HG03097 (cell line): ENCODE data around the gene BIRC5.
"Not testable (repeated sequence)": the region's sequence is repeated elsewhere in the genome, so short reads cannot be mapped to it uniquely, and the experiment has no call there.

ENCODE experiments used
- ATAC-seq: cut with Tn5 transposase; IDR thresholded peaks from one replicate; pipeline ENCODE4 v1.9.1; 2021; ENCODE audit not compliant: unreplicated experiment, low FRiP score

The BIRC5 gene

DNA sequence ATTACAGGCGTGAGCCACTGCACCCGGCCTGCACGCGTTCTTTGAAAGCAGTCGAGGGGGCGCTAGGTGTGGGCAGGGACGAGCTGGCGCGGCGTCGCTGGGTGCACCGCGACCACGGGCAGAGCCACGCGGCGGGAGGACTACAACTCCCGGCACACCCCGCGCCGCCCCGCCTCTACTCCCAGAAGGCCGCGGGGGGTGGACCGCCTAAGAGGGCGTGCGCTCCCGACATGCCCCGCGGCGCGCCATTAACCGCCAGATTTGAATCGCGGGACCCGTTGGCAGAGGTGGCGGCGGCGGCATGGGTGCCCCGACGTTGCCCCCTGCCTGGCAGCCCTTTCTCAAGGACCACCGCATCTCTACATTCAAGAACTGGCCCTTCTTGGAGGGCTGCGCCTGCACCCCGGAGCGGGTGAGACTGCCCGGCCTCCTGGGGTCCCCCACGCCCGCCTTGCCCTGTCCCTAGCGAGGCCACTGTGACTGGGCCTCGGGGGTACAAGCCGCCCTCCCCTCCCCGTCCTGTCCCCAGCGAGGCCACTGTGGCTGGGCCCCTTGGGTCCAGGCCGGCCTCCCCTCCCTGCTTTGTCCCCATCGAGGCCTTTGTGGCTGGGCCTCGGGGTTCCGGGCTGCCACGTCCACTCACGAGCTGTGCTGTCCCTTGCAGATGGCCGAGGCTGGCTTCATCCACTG lies at the start of gene BIRC5:
Gene BIRC5 (plus strand): TSS at position 238 of the 690 bp plus-strand sequence. CDS start 64 bp downstream, at position 302.
- peak; percentile 90 for ATAC-seq

DNA sequence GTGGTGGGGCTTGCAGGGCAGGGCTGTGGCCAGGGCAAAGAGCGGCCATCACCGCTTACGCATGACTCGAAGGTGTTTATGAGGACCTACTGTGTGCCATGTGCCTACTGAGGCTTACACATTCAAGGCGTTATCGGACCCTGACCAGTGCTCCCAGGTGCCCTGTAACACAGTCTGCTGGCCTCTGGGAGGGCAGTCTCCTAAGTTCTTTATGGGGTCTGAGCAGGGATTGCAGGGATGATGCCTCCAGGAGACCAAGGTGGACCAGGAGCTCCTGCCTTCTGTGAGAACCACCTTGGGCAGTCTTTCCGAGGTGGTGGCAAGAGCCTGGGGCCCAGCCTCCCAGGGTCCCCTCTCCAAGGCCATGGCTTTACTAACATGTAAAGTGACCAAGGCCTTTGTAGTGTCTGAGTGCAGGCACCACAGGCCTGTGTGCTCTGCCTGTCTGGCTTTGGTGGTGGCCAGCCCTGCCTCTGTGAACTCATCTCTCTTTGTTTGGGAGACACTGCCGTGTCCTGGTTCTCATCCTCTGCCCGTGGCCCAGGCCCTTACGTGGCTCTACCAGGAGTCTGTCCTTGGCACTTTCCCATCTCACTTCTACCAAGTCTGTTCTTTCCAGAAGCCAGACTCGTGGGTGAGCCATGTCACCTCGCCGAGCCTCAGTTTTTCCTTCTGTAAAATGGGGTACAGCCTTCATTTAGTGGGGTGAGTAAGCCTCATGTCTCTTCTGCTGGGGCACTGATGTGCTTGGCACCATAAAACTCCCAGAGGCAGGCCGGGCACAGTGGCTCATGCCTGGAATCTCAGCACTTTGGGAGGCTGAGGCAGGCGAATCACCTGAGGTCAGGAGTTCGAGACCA lies 49.1 kb upstream of the BIRC5 start:
- ATAC-seq = no peak

DNA sequence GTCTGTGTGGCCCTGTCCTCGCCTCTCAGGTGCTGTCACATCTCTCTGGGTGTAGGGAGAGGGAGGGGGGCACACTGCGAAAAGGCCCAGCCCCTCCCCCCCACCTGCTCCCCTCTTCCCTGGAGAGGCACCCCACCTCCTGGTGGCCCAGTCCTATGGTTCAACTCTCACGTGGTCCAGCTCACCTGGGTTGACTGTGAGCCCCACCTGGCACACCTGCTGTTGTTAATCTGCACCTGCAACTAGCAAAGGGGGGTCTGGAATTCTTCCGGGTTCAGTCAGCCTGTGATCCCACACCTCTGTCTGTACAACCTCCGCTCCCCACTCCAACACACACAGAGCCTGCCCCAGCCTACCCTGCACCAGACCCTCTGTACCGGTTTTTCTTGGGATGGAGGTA lies 47.6 kb upstream of the BIRC5 start:
- ATAC-seq = no peak

DNA sequence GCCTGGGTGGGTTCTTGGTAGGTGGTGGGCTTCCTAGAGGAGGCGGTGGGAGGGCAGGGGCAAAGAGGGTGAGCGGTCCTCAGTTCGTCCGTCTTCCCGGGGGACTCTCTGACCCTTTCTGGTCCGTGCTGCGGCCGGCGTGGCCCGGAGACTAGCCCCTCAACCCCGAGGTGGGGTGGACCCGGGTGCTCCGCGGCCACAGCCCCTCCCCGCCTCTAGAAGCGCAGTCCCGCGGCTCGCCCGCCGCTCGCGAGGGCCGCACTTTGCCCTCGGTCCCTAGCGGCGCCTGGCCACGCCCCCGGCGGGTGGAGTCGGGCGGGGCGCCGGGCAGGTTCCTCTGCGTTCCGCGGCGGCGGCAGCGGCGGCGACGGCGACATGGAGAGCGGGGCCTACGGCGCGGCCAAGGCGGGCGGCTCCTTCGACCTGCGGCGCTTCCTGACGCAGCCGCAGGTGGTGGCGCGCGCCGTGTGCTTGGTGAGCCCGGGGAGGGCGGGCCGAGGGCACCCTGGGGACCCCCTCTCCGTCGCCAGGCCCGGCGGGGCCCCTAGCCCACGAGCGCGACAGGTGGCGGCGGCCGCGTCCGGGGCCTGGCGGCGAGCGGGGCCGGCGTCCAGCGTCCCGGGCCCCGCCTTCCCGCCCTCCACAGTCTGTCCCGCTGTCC lies 45.7 kb upstream of the BIRC5 start, which contains the start of gene SYNGR2:
Gene SYNGR2 (plus strand): TSS at position 340 of the 661 bp plus-strand sequence. CDS start 36 bp downstream, at position 376.
- peak; percentile 42 for ATAC-seq

DNA sequence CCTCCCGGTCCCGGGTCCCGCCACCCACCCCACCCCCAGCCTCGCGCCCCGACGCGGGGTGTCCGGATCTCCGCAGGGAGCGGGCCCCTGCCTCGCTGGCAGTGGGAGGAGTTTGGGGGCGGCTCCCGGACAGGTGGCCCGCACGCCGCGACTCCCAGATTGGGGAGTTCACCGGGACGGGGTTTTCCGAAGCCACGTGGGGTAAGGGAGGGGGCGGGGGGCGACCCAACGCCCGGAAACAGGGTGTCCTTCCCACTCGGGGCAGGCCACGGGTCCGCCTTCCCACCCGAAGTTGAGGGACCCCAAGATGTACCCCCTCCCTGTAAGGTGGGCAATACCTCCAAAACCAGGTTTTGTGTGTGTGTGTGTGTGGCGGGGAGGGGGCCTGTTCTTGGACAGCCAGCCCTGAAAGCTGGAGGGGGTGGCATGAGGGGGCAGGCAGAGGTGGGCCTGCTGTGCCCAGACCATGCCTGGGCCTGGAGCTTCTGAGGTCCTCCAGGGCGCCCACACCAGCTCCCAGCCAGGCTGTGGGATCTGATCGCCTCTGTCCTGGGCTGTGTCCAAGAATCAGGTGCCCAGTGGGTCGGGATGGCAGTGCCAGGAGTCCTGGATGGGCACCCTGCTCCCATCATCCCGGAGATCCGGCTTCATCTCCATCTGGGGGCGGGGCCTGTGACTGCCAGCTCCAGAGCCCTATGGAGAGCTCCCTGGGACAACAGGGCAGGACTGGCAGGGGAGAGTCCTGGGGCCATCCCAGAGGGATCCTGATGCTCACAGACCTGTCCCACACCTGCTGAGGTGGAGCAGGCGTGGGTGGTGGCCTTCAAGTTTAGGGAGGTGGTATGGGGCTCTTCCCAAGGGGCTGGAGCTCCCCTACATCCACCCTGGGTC lies 44.9 kb upstream of the BIRC5 start:
- ATAC-seq = peak; percentile 11

DNA sequence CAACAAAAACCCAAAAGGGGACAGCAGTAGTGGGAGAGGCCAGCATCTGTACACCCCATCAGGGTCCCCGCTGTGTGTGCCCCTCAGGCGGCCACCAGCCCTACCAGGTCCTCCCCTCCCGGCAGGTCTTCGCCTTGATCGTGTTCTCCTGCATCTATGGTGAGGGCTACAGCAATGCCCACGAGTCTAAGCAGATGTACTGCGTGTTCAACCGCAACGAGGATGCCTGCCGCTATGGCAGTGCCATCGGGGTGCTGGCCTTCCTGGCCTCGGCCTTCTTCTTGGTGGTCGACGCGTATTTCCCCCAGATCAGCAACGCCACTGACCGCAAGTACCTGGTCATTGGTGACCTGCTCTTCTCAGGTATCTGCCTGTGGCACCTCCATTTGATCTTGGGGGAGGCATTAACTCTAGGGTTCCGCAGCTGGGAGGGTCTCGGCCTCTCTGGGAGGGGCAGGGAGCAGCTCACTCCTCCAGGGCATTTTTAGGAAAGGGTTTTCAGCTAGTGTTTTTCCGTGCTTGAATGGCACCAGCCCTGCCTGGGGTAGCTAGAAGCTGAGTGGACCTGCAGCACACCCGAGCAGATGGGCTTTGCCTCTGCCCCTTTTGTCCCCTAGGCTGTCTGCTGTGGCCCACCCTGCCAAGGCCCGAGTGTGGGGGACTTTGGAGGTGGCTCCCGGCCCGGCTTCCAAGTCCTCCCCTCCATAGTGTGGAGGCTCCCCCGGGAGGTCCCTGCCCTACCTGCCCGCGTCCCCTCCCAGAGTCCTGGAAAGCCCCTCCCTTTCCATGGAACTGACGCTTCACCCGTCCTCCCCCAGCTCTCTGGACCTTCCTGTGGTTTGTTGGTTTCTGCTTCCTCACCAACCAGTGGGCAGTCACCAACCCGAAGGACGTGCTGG lies 43.1 kb upstream of the BIRC5 start:
- ATAC-seq = no peak

DNA sequence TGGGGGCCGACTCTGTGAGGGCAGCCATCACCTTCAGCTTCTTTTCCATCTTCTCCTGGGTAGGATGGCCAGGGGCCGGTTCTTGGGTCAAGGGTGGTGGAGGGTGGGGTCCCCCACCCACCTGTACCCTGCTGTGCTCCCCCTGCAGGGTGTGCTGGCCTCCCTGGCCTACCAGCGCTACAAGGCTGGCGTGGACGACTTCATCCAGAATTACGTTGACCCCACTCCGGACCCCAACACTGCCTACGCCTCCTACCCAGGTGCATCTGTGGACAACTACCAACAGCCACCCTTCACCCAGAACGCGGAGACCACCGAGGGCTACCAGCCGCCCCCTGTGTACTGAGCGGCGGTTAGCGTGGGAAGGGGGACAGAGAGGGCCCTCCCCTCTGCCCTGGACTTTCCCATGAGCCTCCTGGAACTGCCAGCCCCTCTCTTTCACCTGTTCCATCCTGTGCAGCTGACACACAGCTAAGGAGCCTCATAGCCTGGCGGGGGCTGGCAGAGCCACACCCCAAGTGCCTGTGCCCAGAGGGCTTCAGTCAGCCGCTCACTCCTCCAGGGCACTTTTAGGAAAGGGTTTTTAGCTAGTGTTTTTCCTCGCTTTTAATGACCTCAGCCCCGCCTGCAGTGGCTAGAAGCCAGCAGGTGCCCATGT lies 42.3 kb upstream of the BIRC5 start:
- ATAC-seq = not testable (repeated sequence)

DNA sequence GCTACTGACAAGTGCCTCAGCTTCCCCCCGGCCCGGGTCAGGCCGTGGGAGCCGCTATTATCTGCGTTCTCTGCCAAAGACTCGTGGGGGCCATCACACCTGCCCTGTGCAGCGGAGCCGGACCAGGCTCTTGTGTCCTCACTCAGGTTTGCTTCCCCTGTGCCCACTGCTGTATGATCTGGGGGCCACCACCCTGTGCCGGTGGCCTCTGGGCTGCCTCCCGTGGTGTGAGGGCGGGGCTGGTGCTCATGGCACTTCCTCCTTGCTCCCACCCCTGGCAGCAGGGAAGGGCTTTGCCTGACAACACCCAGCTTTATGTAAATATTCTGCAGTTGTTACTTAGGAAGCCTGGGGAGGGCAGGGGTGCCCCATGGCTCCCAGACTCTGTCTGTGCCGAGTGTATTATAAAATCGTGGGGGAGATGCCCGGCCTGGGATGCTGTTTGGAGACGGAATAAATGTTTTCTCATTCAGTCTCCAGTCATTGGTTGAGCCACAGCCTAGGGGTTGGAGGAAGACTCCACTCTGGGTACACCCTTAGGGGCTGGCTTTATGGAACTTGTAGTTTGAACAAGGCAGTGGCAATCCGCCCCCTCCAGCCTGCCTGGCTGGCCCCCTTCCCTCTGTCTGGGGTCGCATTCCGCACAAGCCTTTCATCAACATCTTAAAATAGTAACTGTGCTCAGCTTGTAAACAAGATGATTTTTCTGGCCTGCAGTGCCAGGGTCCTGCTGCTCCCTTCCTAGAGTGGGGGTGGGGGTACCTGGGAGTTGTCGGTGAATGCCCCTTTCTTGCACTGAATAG lies 41.6 kb upstream of the BIRC5 start:
- no peak for ATAC-seq

DNA sequence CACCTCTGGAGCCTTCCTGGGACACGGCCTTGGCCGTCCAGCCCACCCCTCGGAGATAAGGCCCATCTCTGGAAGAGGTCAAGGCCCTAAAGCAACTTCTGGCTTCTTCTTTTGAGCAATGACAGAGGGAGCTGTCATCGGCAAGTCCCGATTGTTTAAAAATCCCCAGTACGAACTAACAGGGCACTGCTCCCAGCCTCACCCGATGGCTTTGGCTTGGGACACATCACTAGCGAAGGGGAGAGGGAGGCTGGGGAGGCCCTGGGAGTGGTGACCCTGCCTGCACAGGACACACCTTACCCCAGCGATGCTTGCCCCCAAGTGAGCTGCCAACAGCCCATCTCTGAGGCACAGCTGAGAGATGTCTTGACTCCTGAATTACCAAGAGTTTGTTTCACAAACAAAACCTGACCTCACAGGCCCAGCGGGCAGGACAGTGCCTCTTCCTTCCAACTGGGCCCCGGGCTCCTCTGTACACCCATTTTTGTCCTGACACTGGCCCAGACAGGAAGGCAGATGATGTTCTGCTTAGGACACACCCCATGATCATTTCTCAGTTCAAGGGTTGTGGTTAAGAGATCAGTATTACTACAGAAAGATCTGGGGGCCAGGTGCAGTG lies 40.8 kb upstream of the BIRC5 start:
- no peak for ATAC-seq

DNA sequence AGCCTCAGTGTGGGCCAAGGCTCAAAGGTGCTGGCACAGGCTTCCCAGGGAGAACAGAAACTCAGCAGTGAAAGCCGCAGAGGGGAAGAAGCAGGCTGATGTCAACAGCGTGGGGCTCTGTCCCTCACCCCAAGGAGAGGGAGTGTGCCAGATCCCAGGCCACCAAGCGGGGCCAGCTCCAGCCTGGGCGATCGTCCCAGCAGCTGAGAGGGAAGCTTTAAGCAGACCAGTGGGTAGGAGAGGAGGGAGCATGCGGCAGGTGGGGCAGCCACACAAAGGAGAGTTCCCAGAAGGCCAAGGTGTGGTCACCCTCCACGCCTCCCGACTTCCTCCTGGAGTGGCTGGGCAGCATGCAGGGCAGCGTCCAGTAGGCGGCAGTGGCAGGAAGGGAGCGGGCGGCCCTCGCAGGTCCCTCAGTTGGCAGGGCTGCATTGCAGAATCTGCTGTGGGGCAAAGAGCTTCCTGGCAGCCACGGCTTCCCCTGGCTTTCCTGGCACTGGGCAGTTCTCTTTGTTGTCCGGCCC lies 39.6 kb upstream of the BIRC5 start:
- no peak for ATAC-seq

DNA sequence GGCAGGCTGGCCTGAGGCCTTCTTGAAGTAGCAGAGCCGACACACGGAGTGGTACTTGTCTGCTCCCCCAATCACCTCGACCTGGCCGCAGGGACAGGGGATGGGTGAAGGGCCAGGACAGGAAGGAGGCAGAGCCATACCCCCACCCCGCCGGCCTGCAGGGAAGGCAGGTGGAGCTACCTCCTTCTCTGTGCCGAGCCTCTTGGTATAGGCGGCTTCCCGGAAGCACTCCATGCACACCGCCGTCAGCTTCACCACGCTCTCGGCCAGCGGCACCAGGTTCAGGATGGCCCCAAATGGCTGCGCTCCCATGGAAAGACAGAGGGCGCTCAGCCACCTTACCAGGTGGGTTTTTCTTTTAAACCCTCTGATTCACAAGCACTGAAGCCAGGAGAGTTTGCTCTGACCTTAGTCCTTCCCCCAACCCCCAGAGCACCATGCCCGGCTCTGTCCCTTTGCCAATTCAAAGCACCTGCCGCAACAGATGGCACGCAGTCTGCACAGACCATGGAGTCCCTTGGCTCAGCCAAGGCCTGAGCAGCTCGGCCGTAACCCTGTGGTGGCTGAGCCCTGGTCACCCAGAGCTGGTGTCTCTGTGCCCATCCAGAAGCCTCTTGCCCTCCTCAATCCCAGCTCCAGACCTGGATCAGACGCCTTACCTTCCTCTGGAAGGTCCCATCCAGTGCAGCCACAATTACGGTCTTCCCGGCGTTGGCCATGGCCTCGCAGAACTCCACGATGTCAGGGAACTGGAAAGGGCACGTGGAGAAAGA lies 39.0 kb upstream of the BIRC5 start:
- ATAC-seq = no peak

DNA sequence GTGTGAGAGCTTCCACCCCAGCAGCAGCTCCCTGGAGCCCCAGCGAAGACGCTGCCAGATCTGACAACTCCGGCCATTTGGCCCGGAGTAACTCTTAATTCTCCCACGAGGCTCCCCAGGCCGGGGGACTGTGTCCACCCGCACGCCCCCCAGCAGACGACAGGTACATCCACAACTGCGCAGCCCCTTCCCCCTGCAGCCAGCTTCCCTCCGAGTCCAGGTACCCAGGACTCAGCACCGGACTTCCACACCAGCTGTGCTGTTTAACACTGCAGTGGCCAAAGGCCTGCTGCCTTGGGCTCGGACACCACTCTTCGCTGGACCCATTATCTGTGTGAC lies 38.4 kb upstream of the BIRC5 start:
- no peak for ATAC-seq

DNA sequence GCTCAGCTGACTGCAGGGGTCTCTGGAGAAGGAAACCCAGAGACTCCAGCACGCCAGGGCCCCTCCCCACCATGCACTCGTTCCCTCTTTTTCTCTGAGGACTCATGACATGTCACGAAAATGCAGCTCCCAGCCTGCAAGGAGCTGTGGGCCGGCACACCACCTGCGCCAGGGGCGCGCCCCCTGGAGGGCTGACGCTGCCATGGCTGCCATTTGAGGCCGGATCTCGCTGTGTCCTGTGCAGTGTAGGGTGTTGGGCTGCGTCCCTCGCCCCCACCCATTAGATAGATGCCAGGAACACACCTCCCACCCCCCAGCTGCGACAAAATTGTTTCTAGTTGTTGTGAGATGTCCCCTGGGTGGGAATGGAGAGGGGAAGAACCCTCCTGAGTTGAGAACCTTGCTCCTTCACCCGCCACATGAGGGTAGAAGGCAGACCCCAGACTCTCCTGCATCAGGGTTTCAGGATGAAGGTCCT lies 37.5 kb upstream of the BIRC5 start:
- peak; percentile 35 for ATAC-seq

DNA sequence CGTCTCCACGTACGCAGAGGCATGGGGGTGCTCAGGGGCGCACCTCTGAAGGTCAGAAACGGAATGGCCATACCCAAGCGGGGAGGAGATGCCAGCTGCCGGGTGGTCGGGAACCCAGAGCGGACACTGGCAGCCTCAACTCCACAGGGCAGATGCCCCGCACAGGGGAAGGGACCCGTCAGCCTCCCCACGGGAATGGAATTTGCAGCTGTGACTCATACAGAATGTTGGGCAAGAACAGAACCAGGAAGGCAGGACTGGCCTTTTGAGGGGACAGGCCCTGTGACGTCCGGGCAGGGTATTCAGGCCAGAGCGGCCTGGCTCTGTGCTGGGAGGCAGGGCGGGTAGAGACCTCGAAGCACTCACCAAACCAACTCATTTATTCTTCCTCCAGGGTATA lies 34.7 kb upstream of the BIRC5 start:
- no peak for ATAC-seq

DNA sequence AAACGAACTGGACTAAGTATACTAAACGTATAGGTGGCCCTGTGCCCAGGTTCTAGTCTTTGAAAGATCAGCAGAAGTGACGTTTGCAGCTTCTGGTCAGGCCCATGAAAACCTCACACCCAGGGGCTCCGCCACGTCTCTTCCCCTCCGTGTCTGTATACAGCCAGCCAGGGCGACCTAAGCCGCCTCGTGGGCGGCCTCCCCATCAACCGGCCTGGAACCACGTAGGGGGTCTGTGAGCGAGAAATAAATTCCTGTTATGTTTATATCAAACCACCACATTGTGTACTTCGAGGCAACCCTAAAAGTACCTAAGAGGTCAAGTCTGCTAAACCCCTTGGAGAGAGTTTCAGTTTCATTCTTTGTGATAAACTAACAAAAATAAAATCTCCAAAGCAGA lies 34.0 kb upstream of the BIRC5 start:
- ATAC-seq = no peak

DNA sequence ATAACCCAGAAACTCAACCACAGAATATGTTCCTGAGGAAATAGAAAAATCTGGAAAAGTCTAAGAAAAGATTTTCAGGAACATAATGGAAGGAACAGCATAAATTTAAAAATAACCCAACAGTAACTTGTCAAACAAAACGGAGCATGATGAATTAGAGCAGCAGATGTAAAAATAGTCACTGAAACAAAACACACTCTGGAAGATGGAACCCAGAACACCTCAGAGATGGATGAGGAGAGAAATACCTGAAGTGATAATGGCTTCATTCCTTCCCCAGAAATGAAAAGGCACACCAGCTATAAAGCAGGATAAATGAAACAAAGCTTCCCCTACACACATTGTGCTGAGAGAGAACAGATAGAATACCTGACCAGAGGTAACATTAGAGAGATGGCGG lies 33.5 kb upstream of the BIRC5 start:
- ATAC-seq = no peak

DNA sequence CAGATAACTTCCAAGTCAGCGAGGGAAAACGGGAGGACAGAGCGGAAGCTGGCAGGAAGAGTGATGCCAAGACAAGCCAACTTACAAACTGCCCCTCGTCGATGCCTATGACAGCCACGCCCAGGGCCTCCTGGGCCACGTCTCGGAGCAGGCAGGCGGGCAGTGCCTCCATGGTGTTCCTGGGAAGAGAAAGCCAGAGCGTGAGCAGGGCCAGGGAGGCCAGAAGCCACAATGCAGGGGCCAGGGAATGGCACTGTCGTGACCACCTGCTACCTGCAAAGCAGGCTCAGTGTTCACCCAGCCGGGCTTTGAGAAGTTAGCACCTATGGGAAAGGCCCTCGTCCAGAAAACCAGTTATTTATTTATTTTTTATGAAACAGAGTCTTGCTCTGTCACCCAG lies 31.5 kb upstream of the BIRC5 start:
- ATAC-seq = no peak
